ENCODE data around the gene MTURN. TPM values are rescaled to one million over a fixed set of nuclear protein-coding genes. Genes with fewer than 3 reads are reported as not detected.
A peak's percentile ranks its signal among the peaks of the same experiment; 100 is the strongest.

The MTURN gene
- total and polyA plus RNA-seq, 9 of the 15 experiments (the other 6 are each of a cell fraction or from before 2014, with no cell fraction given) = 0.94 to 14.8 (median 6.4) TPM

DNA sequence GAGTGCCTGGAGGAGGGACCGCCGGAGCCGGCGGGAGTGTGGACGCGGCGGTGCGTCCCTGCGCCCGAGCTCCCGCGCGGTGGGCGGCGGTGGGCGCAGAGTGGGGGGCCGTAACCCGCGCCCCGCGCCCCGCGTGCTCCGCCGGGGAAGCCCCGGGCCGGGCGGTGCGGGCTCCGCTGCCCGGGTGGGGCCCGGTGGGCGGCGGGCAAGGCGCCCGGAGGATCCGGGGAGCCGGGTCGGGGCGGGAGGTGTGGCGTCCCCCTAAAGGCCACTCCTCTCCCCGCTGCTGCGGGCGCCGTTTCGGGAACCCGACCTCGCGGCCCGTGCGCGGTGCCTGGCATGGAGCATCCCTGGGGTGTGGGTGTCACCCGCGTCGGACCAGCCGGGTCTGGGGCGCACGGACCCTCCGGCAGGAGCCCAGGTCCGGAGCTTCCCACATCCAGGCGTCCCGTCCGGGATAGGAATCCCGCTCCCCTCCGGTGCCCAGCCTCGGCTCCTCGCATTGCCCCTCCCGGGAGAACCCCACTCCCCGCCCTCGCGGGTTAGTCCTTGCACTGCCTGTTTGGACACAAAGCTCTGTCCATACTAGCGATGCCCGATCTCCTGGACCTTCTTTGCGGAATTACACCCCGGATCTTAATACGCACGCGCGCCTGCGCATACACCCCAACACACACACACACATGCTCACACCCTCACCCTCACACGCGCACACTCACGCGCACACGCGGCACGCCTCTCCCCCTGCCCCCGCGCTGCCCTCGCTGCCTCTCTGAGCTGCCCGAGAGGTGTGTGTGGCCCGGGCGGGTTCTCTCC is 723 bp downstream of the MTURN start (continued):
- TF ChIP-seq ZNF76 (CRISPR knock-in tag; IDR thresholded peaks at IDR 0.05; ENCODE audit: borderline replicate concordance) (no peak), ZBTB33 (CRISPR knock-in tag; IDR thresholded peaks at IDR 0.05) (peak; percentile 78), HMG20B (CRISPR knock-in tag; IDR thresholded peaks at IDR 0.05) (no peak), ZNF699 (CRISPR knock-in tag; IDR thresholded peaks at IDR 0.05; ENCODE audit: insufficient replicate concordance) (no peak), NR3C1 (CRISPR knock-in tag; IDR thresholded peaks at IDR 0.05) (0 out of 2 replicates have a peak, but pooled peaks have one; percentile 73), MTA3 (IDR thresholded peaks at IDR 0.05; ENCODE audit: borderline replicate concordance) (no peak), ATF1 (CRISPR knock-in tag; IDR thresholded peaks at IDR 0.05) (no peak), ATF1 (tag; IDR thresholded peaks at IDR 0.05) (no peak), ELF4 (CRISPR knock-in tag; IDR thresholded peaks at IDR 0.05) (no peak), U2AF2 (optimal IDR thresholded peaks at IDR 0.05; ENCODE audit: low read depth, low read length) (no peak), HDAC1 (IDR thresholded peaks at IDR 0.05) (0 out of 4 replicates have a peak, but pooled peaks of 1 of the 2 experiments have one; percentile 35), NFYB (IDR thresholded peaks at IDR 0.05; ENCODE audit: extremely low read depth, insufficient read length) (no peak), ZC3H11A (IDR thresholded peaks at IDR 0.05; ENCODE audit: low read depth, low read length) (no peak), JUN (IDR thresholded peaks at IDR 0.05; ENCODE audit: borderline replicate concordance, low read depth, low read length) (no peak), JUN (CRISPR knock-in tag; IDR thresholded peaks at IDR 0.05; ENCODE audit: borderline replicate concordance) (0 out of 2 replicates have a peak, but pooled peaks have one; percentile 22), CBFA2T3 (IDR thresholded peaks at IDR 0.05) (no peak), ZBTB17 (CRISPR knock-in tag; IDR thresholded peaks at IDR 0.05) (no peak), FIP1L1 (IDR thresholded peaks at IDR 0.05; ENCODE audit: low read depth, low read length, poor library complexity, severe bottlenecking) (peak; percentile 15)
- TF ChIP-seq, protein P1, sequence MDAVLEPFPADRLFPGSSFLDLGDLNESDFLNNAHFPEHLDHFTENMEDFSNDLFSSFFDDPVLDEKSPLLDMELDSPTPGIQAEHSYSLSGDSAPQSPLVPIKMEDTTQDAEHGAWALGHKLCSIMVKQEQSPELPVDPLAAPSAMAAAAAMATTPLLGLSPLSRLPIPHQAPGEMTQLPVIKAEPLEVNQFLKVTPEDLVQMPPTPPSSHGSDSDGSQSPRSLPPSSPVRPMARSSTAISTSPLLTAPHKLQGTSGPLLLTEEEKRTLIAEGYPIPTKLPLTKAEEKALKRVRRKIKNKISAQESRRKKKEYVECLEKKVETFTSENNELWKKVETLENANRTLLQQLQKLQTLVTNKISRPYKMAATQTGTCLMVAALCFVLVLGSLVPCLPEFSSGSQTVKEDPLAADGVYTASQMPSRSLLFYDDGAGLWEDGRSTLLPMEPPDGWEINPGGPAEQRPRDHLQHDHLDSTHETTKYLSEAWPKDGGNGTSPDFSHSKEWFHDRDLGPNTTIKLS (IDR thresholded peaks at IDR 0.05; ENCODE audit: borderline replicate concordance, low read depth) = no peak
- TF ChIP-seq, protein P2, sequence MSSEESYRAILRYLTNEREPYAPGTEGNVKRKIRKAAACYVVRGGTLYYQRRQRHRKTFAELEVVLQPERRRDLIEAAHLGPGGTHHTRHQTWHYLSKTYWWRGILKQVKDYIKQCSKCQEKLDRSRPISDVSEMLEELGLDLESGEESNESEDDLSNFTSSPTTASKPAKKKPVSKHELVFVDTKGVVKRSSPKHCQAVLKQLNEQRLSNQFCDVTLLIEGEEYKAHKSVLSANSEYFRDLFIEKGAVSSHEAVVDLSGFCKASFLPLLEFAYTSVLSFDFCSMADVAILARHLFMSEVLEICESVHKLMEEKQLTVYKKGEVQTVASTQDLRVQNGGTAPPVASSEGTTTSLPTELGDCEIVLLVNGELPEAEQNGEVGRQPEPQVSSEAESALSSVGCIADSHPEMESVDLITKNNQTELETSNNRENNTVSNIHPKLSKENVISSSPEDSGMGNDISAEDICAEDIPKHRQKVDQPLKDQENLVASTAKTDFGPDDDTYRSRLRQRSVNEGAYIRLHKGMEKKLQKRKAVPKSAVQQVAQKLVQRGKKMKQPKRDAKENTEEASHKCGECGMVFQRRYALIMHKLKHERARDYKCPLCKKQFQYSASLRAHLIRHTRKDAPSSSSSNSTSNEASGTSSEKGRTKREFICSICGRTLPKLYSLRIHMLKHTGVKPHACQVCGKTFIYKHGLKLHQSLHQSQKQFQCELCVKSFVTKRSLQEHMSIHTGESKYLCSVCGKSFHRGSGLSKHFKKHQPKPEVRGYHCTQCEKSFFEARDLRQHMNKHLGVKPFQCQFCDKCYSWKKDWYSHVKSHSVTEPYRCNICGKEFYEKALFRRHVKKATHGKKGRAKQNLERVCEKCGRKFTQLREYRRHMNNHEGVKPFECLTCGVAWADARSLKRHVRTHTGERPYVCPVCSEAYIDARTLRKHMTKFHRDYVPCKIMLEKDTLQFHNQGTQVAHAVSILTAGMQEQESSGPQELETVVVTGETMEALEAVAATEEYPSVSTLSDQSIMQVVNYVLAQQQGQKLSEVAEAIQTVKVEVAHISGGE (CRISPR knock-in tag; IDR thresholded peaks at IDR 0.05) = 0 out of 6 replicates have a peak, but pooled peaks of 1 of the 3 experiments have one; percentile 7
